Myocyte (in vitro differentiated cells): ENCODE measurements around the gene CSE1L. TPM values are rescaled to one million over a fixed set of nuclear protein-coding genes. Genes with fewer than 3 reads are reported as not detected.
"Not testable (repeated sequence)": the region's sequence is repeated elsewhere in the genome, so short reads cannot be mapped to it uniquely, and the experiment has no call there.

Source experiments
- DNase-seq: peaks from one replicate; pipeline ENCODE4 v3.0.0-alpha.2; 2012; ENCODE audit warnings: low read depth
- polyA plus RNA-seq: library from polyadenylated mRNA; unstranded; fragments of >200 nt; gene quantifications from one replicate; pipeline ENCODE4 v1.2.1, GENCODE V29; 2012; ENCODE audit warnings: missing spikeins
- total RNA-seq: library from RNA; depleted of rRNA; stranded (reverse); fragments of >200 nt; gene quantifications from 2 replicates; pipeline ENCODE4 v1.2.3, GENCODE V29; 2014

Gene CSE1L
- total RNA-seq = 70.1 and 78.5 TPM in 2 replicates
- polyA plus RNA-seq = 15.8 TPM

GRCh38 chr20:49046087-49046900, at the start of gene CSE1L:
Gene CSE1L (plus strand): TSS chr20:49046312. CDS start chr20:49058464, 12,152 bp downstream.
- DNase-seq = peak; percentile 96

- no peak for DNase-seq
Observed at GRCh38 chr20:48999890-49000870, 45.9 kb upstream of the CSE1L start.

GRCh38 chr20:49001741-49002140, 44.4 kb upstream of the CSE1L start:
- no peak for DNase-seq

GRCh38 chr20:49006446-49006980, 39.6 kb upstream of the CSE1L start:
- no peak for DNase-seq

GRCh38 chr20:49009899-49010631, 36.0 kb upstream of the CSE1L start:
- DNase-seq = no peak

GRCh38 chr20:49024220-49024619, 21.9 kb upstream of the CSE1L start:
- no peak for DNase-seq

GRCh38 chr20:49028177-49028576, 17.9 kb upstream of the CSE1L start:
- DNase-seq = not testable (repeated sequence)

GRCh38 chr20:49028684-49029083, 17.4 kb upstream of the CSE1L start:
- DNase-seq = no peak

- no peak for DNase-seq
Observed at GRCh38 chr20:49029203-49029602, 16.9 kb upstream of the CSE1L start.

GRCh38 chr20:49030954-49031619, 15.0 kb upstream of the CSE1L start:
- no peak for DNase-seq

- no peak for DNase-seq
Observed at GRCh38 chr20:49032455-49032854, 13.7 kb upstream of the CSE1L start.

- no peak for DNase-seq
Observed at GRCh38 chr20:49034070-49034732, 11.9 kb upstream of the CSE1L start.

- DNase-seq = peak; percentile 20
Observed at GRCh38 chr20:49037962-49038387, 8.1 kb upstream of the CSE1L start.

GRCh38 chr20:49039854-49040253, 6.3 kb upstream of the CSE1L start:
- DNase-seq = no peak

GRCh38 chr20:49043000-49043399, 3.1 kb upstream of the CSE1L start:
- no peak for DNase-seq

GRCh38 chr20:49045440-49046086, 549 bp upstream of the CSE1L start:
- peak; percentile 13 for DNase-seq

GRCh38 chr20:49052334-49052733, 6.2 kb downstream of the CSE1L start:
- peak; percentile 47 for DNase-seq

GRCh38 chr20:49054056-49054643, 8.0 kb downstream of the CSE1L start:
- no peak for DNase-seq

- no peak for DNase-seq
Observed at GRCh38 chr20:49063279-49063678, 17.2 kb downstream of the CSE1L start.
